Subcutaneous abdominal adipose tissue (tissue), 5 donors: ENCODE measurements around the gene CCL8.

Experiments
- H3K27ac ChIP-seq: one replicate; pipeline ENCODE4 v1.7.0; 2013; ENCODE audit warnings: low read depth, mild to moderate bottlenecking, inconsistent platforms, low read length, moderate library complexity
- H3K27me3 ChIP-seq, 5 donors: one replicate each; pipeline ENCODE4 v1.7.0; 2013; ENCODE audit warnings: low read length in 5 of 5, inconsistent platforms in 1 of 5; ENCODE audit not compliant: control insufficient read depth in 5 of 5, insufficient read depth in 4 of 5
- H3K36me3 ChIP-seq, 5 donors: one replicate each; pipeline ENCODE4 v1.7.0; 2013; ENCODE audit warnings: low read length in 5 of 5; ENCODE audit not compliant: control insufficient read depth in 5 of 5, insufficient read depth in 5 of 5
- H3K4me1 ChIP-seq, 5 donors: one replicate each; pipeline ENCODE4 v1.7.0; 2013; ENCODE audit warnings: low read length in 5 of 5, mild to moderate bottlenecking in 3 of 5, moderate library complexity in 1 of 5; ENCODE audit not compliant: control insufficient read depth in 5 of 5, insufficient read depth in 5 of 5
- H3K4me3 ChIP-seq, 5 donors: one replicate each; pipeline ENCODE4 v1.7.0; 2013; ENCODE audit warnings: low read length in 5 of 5, low read depth in 1 of 5
- H3K9ac ChIP-seq, 5 donors: one replicate each; pipeline ENCODE4 v1.7.0; 2013; ENCODE audit warnings: low read length in 5 of 5, mild to moderate bottlenecking in 4 of 5, moderate library complexity in 3 of 5
- H3K9me3 ChIP-seq, 5 donors: one replicate each; pipeline ENCODE4 v1.7.0; 2013; ENCODE audit warnings: low read length in 5 of 5; ENCODE audit not compliant: control insufficient read depth in 5 of 5
- donor health status: healthy.
- donor health status: healthy.
- donor health status: healthy.
- donor health status: healthy.
- donor health status: healthy.

Gene CCL8

GRCh38 chr17:34370376-34370996 is 51.3 kb downstream of the CCL8 start:
- Histone ChIP-seq H3K9ac (no peak overlapping the region), H3K9me3 (no peaks in the 10 kb centered on the region), H3K27ac (no peak overlapping the region), H3K4me1 (peaks cover 0 to 33% (median 27%) of the 10 kb centered on the region in 5 donors), H3K4me3 (no peak overlapping the region), H3K36me3 (no peaks in the 10 kb centered on the region), H3K27me3 (no peaks in the 10 kb centered on the region)

- H3K27ac ChIP-seq, result no peak overlapping the region
- H3K9me3 ChIP-seq, result no peaks in the 10 kb centered on the region
- no peaks in the 10 kb centered on the region for H3K27me3 ChIP-seq
- H3K4me3 ChIP-seq, result no peak overlapping the region
- no peak overlapping the region for H3K9ac ChIP-seq
- peaks cover 0 to 33% (median 27%) of the 10 kb centered on the region in 5 donors for H3K4me1 ChIP-seq
- no peaks in the 10 kb centered on the region for H3K36me3 ChIP-seq
Measured at GRCh38 chr17:34370997-34371395, 51.8 kb downstream of the CCL8 start.
